ENCODE data around the gene SPTBN4. TPM values are rescaled to one million over a fixed set of nuclear protein-coding genes. Genes with fewer than 3 reads are reported as not detected.

Gene SPTBN4
- polyA plus RNA-seq, 1 donor from 2014 or later: 12.7 TPM

DNA sequence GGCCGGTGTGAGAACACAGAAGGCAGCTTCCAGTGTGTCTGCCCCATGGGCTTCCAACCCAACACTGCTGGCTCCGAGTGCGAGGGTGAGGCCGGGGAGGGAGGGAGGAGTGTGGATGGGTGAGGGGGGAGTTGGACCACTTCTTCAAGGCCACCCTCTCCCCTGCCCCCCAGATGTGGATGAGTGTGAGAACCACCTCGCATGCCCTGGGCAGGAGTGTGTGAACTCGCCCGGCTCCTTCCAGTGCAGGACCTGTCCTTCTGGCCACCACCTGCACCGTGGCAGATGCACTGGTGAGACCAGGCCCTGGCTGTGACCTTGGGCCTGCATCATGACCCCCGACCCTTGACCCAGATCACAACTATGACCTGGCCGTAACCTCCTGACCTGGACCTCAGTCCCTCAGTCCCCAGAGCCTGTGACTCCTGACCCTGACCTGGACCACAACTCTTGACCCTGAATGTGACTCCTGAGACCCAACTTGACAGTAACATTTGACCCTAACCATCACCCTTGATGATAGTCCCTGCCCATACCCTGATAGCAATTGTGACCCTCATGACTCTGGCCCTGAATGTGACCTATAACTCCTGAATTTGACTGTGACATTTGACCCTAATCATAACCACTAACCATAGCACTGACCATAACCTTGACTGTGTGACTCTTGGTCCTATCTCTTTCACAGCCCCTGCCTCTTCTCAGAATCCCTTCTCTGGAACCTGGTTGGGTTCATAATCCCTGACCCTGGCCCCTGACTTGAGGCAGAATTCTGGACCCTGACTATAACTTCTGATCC is 145.3 kb downstream of the SPTBN4 start:
- H3K9me3 ChIP-seq (ENCODE audit: low read length): no peaks in the 10 kb centered on the region
- H3K9ac ChIP-seq (ENCODE audit: low read length): no peak overlapping the region
- H3K36me3 ChIP-seq (ENCODE audit: insufficient read depth, low read length): no peaks in the 10 kb centered on the region
- no peak overlapping the region for H3K4me3 ChIP-seq (ENCODE audit: low read length)
- H3K79me2 ChIP-seq (replicated peaks; ENCODE audit: insufficient read depth, low read length): no peaks in the 10 kb centered on the region
- no peaks in the 10 kb centered on the region for H3F3A ChIP-seq (ENCODE audit: insufficient read depth, low read length, poor library complexity, severe bottlenecking)
- H3K9me2 ChIP-seq (ENCODE audit: insufficient read depth, low read length): no peaks in the 10 kb centered on the region
- no peak overlapping the region for H3K27ac ChIP-seq (ENCODE audit: low read length)
- no peaks in the 10 kb centered on the region for H4K20me1 ChIP-seq (ENCODE audit: insufficient read depth)
- H3K4me2 ChIP-seq (ENCODE audit: low read length): no peak overlapping the region
- H2AFZ ChIP-seq (ENCODE audit: low read depth, low read length): no peak overlapping the region
- peaks cover 23% of the 10 kb centered on the region for H3K27me3 ChIP-seq (ENCODE audit: insufficient read depth, low read depth, low read length)
- TF ChIP-seq POLR2AphosphoS5 (IDR thresholded peaks at IDR 0.05) (no peak), MXI1 (conservative IDR thresholded peaks at IDR 0.05; ENCODE audit: poor library complexity, severe bottlenecking) (no peak), SMC3 (conservative IDR thresholded peaks at IDR 0.05; ENCODE audit: poor library complexity) (no peak)
- TF ChIP-seq, protein P1, sequence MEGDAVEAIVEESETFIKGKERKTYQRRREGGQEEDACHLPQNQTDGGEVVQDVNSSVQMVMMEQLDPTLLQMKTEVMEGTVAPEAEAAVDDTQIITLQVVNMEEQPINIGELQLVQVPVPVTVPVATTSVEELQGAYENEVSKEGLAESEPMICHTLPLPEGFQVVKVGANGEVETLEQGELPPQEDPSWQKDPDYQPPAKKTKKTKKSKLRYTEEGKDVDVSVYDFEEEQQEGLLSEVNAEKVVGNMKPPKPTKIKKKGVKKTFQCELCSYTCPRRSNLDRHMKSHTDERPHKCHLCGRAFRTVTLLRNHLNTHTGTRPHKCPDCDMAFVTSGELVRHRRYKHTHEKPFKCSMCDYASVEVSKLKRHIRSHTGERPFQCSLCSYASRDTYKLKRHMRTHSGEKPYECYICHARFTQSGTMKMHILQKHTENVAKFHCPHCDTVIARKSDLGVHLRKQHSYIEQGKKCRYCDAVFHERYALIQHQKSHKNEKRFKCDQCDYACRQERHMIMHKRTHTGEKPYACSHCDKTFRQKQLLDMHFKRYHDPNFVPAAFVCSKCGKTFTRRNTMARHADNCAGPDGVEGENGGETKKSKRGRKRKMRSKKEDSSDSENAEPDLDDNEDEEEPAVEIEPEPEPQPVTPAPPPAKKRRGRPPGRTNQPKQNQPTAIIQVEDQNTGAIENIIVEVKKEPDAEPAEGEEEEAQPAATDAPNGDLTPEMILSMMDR (IDR thresholded peaks at IDR 0.05; ENCODE audit: poor library complexity, severe bottlenecking): no peak
- TF ChIP-seq, protein P2, sequence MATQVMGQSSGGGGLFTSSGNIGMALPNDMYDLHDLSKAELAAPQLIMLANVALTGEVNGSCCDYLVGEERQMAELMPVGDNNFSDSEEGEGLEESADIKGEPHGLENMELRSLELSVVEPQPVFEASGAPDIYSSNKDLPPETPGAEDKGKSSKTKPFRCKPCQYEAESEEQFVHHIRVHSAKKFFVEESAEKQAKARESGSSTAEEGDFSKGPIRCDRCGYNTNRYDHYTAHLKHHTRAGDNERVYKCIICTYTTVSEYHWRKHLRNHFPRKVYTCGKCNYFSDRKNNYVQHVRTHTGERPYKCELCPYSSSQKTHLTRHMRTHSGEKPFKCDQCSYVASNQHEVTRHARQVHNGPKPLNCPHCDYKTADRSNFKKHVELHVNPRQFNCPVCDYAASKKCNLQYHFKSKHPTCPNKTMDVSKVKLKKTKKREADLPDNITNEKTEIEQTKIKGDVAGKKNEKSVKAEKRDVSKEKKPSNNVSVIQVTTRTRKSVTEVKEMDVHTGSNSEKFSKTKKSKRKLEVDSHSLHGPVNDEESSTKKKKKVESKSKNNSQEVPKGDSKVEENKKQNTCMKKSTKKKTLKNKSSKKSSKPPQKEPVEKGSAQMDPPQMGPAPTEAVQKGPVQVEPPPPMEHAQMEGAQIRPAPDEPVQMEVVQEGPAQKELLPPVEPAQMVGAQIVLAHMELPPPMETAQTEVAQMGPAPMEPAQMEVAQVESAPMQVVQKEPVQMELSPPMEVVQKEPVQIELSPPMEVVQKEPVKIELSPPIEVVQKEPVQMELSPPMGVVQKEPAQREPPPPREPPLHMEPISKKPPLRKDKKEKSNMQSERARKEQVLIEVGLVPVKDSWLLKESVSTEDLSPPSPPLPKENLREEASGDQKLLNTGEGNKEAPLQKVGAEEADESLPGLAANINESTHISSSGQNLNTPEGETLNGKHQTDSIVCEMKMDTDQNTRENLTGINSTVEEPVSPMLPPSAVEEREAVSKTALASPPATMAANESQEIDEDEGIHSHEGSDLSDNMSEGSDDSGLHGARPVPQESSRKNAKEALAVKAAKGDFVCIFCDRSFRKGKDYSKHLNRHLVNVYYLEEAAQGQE (IDR thresholded peaks at IDR 0.05; ENCODE audit: borderline replicate concordance): no peak

DNA sequence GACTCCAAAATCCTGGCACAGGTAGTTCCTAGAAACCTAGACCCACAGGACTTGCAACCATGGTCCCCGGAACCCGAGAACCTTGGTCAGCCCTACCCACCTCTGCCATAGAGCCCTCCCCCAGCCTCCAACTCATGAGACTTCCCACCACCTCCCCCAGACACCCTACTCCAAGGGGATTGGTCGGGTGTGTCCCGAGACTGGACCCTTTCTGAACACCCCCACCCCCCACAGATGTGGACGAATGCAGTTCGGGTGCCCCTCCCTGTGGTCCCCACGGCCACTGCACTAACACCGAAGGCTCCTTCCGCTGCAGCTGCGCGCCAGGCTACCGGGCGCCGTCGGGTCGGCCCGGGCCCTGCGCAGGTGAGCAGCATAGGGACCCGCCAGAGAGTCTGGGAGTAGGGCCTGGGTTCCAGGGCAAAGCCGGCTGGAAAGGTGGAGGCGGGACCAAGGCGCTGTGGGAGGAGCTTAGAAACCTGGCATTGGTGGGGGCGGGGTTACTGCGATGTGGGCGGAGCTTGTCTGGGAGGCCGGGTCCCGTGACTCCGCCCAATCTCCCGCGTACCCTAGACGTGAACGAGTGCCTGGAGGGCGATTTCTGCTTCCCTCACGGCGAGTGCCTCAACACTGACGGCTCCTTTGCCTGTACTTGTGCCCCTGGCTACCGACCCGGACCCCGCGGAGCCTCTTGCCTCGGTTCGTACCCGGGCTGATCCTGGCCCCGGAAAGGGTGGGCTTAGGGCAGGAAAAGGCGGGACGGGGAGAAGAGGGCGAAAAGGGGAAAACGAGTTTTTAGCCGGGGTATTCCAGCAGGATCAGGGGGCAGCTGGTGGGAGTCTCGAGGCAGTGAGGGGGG is 146.3 kb downstream of the SPTBN4 start:
- no peak overlapping the region for H3K27ac ChIP-seq (ENCODE audit: low read length)

More for the DNA sequence above, 146.3 kb downstream of the SPTBN4 start:
- Histone ChIP-seq H3K9me3 (ENCODE audit: low read length) (no peaks in the 10 kb centered on the region), H3K9me2 (ENCODE audit: insufficient read depth, low read length) (no peaks in the 10 kb centered on the region), H4K20me1 (ENCODE audit: insufficient read depth) (no peaks in the 10 kb centered on the region), H3K36me3 (ENCODE audit: insufficient read depth, low read length) (no peaks in the 10 kb centered on the region), H3K9ac (ENCODE audit: low read length) (no peak overlapping the region), H3K27me3 (ENCODE audit: insufficient read depth, low read depth, low read length) (peaks cover 23% of the 10 kb centered on the region), H2AFZ (ENCODE audit: low read depth, low read length) (no peak overlapping the region), H3K4me3 (ENCODE audit: low read length) (no peak overlapping the region), H3F3A (ENCODE audit: insufficient read depth, low read length, poor library complexity, severe bottlenecking) (no peaks in the 10 kb centered on the region), H3K4me2 (ENCODE audit: low read length) (no peak overlapping the region), H3K79me2 (replicated peaks; ENCODE audit: insufficient read depth, low read length) (no peaks in the 10 kb centered on the region)
- no peak for TF ChIP-seq RAD21 (conservative IDR thresholded peaks at IDR 0.05)
- TF ChIP-seq SMC3 (conservative IDR thresholded peaks at IDR 0.05; ENCODE audit: poor library complexity): no peak
- no peak for TF ChIP-seq TAF1 (IDR thresholded peaks at IDR 0.05; ENCODE audit: low read depth)
- no peak for TF ChIP-seq EZH2 (IDR thresholded peaks at IDR 0.05; ENCODE audit: borderline replicate concordance, insufficient read depth, low read length, poor library complexity, severe bottlenecking)
- no peak for TF ChIP-seq MXI1 (conservative IDR thresholded peaks at IDR 0.05; ENCODE audit: poor library complexity, severe bottlenecking)
- TF ChIP-seq EP300 (conservative IDR thresholded peaks at IDR 0.05; ENCODE audit: poor library complexity, severe bottlenecking): no peak
- TF ChIP-seq, protein P2 (IDR thresholded peaks at IDR 0.05; ENCODE audit: borderline replicate concordance): no peak
- TF ChIP-seq POLR2AphosphoS5 (IDR thresholded peaks at IDR 0.05): no peak
- TF ChIP-seq, protein P1 (IDR thresholded peaks at IDR 0.05; ENCODE audit: poor library complexity, severe bottlenecking): no peak

Measured in neural cell (in vitro differentiated cells).